Esophagus squamous epithelium (tissue), 5 donors: Measurements from ENCODE around the gene C1orf167. TPM values are rescaled to one million over a fixed set of nuclear protein-coding genes. Genes with fewer than 3 reads are reported as not detected.
A peak's percentile ranks its signal among the peaks of the same experiment; 100 is the strongest.

Source experiments
- DNase-seq: peaks from one replicate; lab custom pipeline; 2025; lab: John Stamatoyannopoulos, UW
- H3K27ac ChIP-seq, 4 donors: fragments of 200-600 bp; sonication (generic); one replicate each; pipeline ENCODE4 v1.5.1; 2016 to 2019; ENCODE audit warnings: mild to moderate bottlenecking in 1 of 4
- H3K27me3 ChIP-seq, 4 donors: fragments of 200-600 bp; sonication (generic); 1 replicate in 3 of 4; 2 replicates in 1 of 4; pipeline versions ENCODE4 v1.5.1 to v1.6.0; 2017 to 2021; ENCODE audit warnings: antibody characterized with exemption in 1 of 4
- H3K36me3 ChIP-seq, 3 donors: fragments of 200-600 bp; sonication (generic); one replicate each; pipeline ENCODE4 v1.5.1; 2016 to 2019
- H3K4me1 ChIP-seq, 3 donors: fragments of 200-600 bp; sonication (generic); one replicate each; pipeline ENCODE4 v1.5.1; 2017 to 2019
- H3K4me3 ChIP-seq, 4 donors: fragments of 200-600 bp; sonication (generic); 1 replicate in 3 of 4; 2 replicates in 1 of 4; pipeline ENCODE4 v1.5.1; 2016 to 2019; ENCODE audit warnings: mild to moderate bottlenecking in 2 of 4, moderate library complexity in 1 of 4
- H3K9me3 ChIP-seq, 3 donors: fragments of 200-600 bp; sonication (generic); one replicate each; pipeline ENCODE4 v1.5.1; 2016 to 2019
- CTCF ChIP-seq, 6 experiments: fragments of 450-650 bp in 4 of 6; fragments of 200-600 bp in 2 of 6; sonication (generic) in 2 of 6; IDR thresholded peaks; one replicate each; pipeline ENCODE4 v1.5.1; 2016 to 2019; ENCODE audit warnings: antibody characterized with exemption in 6 of 6, mild to moderate bottlenecking in 4 of 6, moderate library complexity in 4 of 6
- POLR2A ChIP-seq, 4 donors: fragments of 450-650 bp; IDR thresholded peaks; one replicate each; pipeline ENCODE4 v1.6.1; 2017; ENCODE audit warnings: antibody characterized with exemption in 4 of 4, mild to moderate bottlenecking in 4 of 4, moderate library complexity in 3 of 4
- WGBS, 2 donors: methylation state at CpG; one replicate each; pipeline ENCODE4 v1.1.5; 2018; 5-methylcytosine and 5-hydroxymethylcytosine counted together
- intact Hi-C: fragments of 100-400 bp; cut with DNase I; formaldehyde crosslinking; loops from one replicate; pipeline ENCODE4 v1.15.0; 2022
- total RNA-seq, 4 donors: library from RNA; depleted of rRNA; stranded (reverse); fragments of >200 nt; gene quantifications; one replicate each; pipeline ENCODE4 v1.1.0, GENCODE V29; 2016
- donor health status: DM: yes; HTN: yes; CAD: no.

Gene C1orf167
- total RNA-seq, 4 donors from 2014 or later: 0.31 to 2.6 (median 0.76) TPM; not detected in 1

GRCh38 chr1:11795238-11795890, 33.4 kb downstream of the C1orf167 start:
- intact Hi-C loops: no loop called here
- TF ChIP-seq POLR2A (IDR thresholded peaks at IDR 0.05) (no peak), CTCF (IDR thresholded peaks at IDR 0.05) (no peak)

DNA sequence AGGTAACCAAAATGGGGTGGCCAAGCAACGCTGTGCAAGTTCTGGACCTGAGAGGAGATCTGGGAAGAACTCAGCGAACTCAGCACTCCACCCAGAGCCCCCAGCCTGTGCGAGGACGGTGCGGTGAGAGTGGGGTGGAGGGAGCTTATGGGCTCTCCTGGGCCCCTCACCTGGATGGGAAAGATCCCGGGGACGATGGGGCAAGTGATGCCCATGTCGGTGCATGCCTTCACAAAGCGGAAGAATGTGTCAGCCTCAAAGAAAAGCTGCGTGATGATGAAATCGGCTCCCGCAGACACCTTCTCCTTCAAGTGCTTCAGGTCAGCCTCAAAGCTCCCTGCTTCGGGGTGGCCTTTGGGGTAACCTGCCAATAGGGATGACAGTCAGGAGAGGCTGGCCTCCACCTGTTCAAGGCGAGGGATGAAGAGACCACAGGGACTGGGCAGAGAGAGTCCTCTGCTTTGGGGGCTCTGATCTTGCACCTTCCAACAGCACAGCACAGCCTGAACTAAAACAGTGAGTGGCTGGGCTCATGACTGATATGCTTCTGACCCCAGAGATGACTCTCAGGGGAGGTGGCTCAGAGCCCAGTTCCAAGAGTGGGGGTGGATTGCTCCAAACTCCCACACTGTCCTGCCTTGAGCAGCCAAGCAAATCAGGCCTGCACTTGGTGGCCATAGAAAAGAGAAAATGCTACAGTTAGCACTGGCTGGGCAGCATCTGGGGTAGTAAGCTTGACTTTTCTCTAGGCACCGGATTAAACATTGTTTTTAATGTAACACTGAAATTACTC, 34.2 kb downstream of the C1orf167 start:
- TF ChIP-seq CTCF (IDR thresholded peaks at IDR 0.05) (no peak), POLR2A (IDR thresholded peaks at IDR 0.05) (no peak)
- DNase-seq: no peak
- Histone ChIP-seq H3K4me3 (no peak overlapping the region), H3K27me3 (no peaks in the 10 kb centered on the region), H3K4me1 (peaks cover 5 to 46% (median 19%) of the 10 kb centered on the region in 3 donors), H3K36me3 (peaks cover 37 to 85% (median 38%) of the 10 kb centered on the region in 3 donors), H3K9me3 (no peaks in the 10 kb centered on the region), H3K27ac (peak overlapping the region in 3 of 4 donors; percentile 5 to 44 (median 34))
- WGBS, 2 donors: 74 to 78% methylated on average over 13 to 14 of the region's 15 CpGs
- intact Hi-C loops: no loop called here

More at GRCh38 chr1:11795238-11795890, 33.4 kb downstream of the C1orf167 start:
- H3K27me3 ChIP-seq: no peaks in the 10 kb centered on the region
- H3K27ac ChIP-seq: no peak overlapping the region
- no peak for DNase-seq
- no peaks in the 10 kb centered on the region for H3K9me3 ChIP-seq
- H3K36me3 ChIP-seq: peaks cover 29 to 76% (median 36%) of the 10 kb centered on the region in 3 donors
- H3K4me1 ChIP-seq: peaks cover 13 to 46% (median 28%) of the 10 kb centered on the region in 3 donors
- WGBS, 2 donors: 80 to 83% methylated on average over 11 to 14 of the region's 14 CpGs
- no peak overlapping the region for H3K4me3 ChIP-seq

- no peak for DNase-seq
- no peaks in the 10 kb centered on the region for H3K9me3 ChIP-seq
- no peak for TF ChIP-seq CTCF (IDR thresholded peaks at IDR 0.05)
- no peak for TF ChIP-seq POLR2A (IDR thresholded peaks at IDR 0.05)
- 71 to 95% methylated on average over 4 to 6 of the region's 6 CpGs for WGBS, 2 donors
- H3K4me3 ChIP-seq: no peak overlapping the region
- peaks cover 0 to 46% (median 16%) of the 10 kb centered on the region in 3 donors for H3K4me1 ChIP-seq
- no peaks in the 10 kb centered on the region for H3K27me3 ChIP-seq
- intact Hi-C loops: no loop called here
- peaks cover 30 to 83% (median 40%) of the 10 kb centered on the region in 3 donors for H3K36me3 ChIP-seq
- peak overlapping the region in 1 of 4 donors; percentile 44 for H3K27ac ChIP-seq
Measured at GRCh38 chr1:11797525-11798216, 35.7 kb downstream of the C1orf167 start.

GRCh38 chr1:11799099-11799498, 37.1 kb downstream of the C1orf167 start:
- Histone ChIP-seq H3K4me1 (peaks cover 13 to 58% (median 28%) of the 10 kb centered on the region in 3 donors), H3K9me3 (no peaks in the 10 kb centered on the region), H3K36me3 (peaks cover 23 to 71% (median 35%) of the 10 kb centered on the region in 3 donors), H3K27me3 (no peaks in the 10 kb centered on the region), H3K4me3 (no peak overlapping the region), H3K27ac (no peak overlapping the region)
- 89 to 100% methylated on average over 3 to 4 of the region's 5 CpGs for WGBS, 2 donors
- TF ChIP-seq POLR2A (IDR thresholded peaks at IDR 0.05) (no peak), CTCF (IDR thresholded peaks at IDR 0.05) (no peak)
- DNase-seq: no peak
- intact Hi-C loops: no loop called here
